B cell (primary cell): Measurements from ENCODE around the gene PCSK7.
"Not testable (repeated sequence)": the region's sequence is repeated elsewhere in the genome, so short reads cannot be mapped to it uniquely, and the experiment has no call there.

Experiments
- EZH2 ChIP-seq: IDR thresholded peaks from 2 replicates; pipeline ENCODE4 v1.6.1; 2012; ENCODE audit warnings: borderline replicate concordance, low read depth, mild to moderate bottlenecking, moderate library complexity, low read length; ENCODE audit not compliant: insufficient read depth, poor library complexity, severe bottlenecking
- TF ChIP-seq, protein P1 (sequence below): fragments of 200-600 bp; IDR thresholded peaks from one replicate; pipeline ENCODE4 v1.8.0; 2022; ENCODE audit warnings: antibody characterized with exemption, mild to moderate bottlenecking

DNA sequence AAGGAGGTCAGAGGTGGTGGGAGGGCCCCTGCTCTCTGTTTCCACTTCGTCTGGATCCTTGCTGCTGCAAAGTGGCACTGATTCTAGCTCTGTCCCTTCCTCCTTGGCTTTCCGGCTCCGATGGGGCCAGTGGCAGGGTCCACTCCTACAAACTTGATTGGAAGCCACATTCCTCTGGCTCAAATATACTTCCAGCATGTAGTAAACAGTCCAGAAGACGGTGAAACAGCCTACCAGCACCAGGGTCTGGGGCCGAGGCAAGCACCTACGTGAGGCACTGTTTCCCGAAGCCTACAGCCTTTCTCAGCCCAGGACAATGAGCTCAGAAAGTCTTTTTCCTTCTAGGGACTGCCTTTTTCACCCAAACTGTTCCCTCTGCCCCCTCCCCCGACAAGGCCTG, 25.8 kb downstream of the PCSK7 start:
- TF ChIP-seq, protein P1, sequence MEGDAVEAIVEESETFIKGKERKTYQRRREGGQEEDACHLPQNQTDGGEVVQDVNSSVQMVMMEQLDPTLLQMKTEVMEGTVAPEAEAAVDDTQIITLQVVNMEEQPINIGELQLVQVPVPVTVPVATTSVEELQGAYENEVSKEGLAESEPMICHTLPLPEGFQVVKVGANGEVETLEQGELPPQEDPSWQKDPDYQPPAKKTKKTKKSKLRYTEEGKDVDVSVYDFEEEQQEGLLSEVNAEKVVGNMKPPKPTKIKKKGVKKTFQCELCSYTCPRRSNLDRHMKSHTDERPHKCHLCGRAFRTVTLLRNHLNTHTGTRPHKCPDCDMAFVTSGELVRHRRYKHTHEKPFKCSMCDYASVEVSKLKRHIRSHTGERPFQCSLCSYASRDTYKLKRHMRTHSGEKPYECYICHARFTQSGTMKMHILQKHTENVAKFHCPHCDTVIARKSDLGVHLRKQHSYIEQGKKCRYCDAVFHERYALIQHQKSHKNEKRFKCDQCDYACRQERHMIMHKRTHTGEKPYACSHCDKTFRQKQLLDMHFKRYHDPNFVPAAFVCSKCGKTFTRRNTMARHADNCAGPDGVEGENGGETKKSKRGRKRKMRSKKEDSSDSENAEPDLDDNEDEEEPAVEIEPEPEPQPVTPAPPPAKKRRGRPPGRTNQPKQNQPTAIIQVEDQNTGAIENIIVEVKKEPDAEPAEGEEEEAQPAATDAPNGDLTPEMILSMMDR: not testable (repeated sequence)
- not testable (repeated sequence) for TF ChIP-seq EZH2
